K562 (cell line): ENCODE measurements around the gene CABP2. TPM values are rescaled to one million over a fixed set of nuclear protein-coding genes. Genes with fewer than 3 reads are reported as not detected.

Source experiments
- ATAC-seq: fragments of 200-7000 bp; cut with Tn5 transposase; 3 replicates; pipeline ENCODE4 v1.9.1; 2020; ENCODE audit warnings: moderate library complexity
- BruUV-seq: library from RNA; stranded (reverse); fragments of 400-500 nt; replicated peaks from 2 replicates; lab custom pipeline; 2021; lab: Mats Ljungman, UMichigan
- CTCF ChIA-PET: fragments of 300-600 bp; formaldehyde crosslinking; extraction: SDS; loops from one replicate; lab custom pipeline; 2021; ENCODE audit warnings: low intra/inter-chr PET ratio; lab: Yijun Ruan, JAX
- POLR2A ChIA-PET: fragments of 300-600, 350-650 bp; sonication (Branson Sonifier 250); formaldehyde crosslinking; extraction: SDS; loops from one replicate; lab custom pipeline; 2021; ENCODE audit warnings: antibody characterized with exemption, inconsistent platforms; lab: Yijun Ruan, JAX
- DNase-seq, 4 experiments: peaks; one replicate each; pipeline versions ENCODE4 v3.0.0 to v3.0.0-alpha.2; 2011 to 2018; ENCODE audit warnings: low spot score in 3 of 4, mixed read lengths in 3 of 4; ENCODE audit errors: extremely low read depth in 1 of 4
- FAIRE-seq: peaks from 2 replicates; lab custom pipeline; 2011; peaks lifted over from hg19 to GRCh38; lab: Jason Lieb, UNC
- H2AFZ ChIP-seq: 2 replicates; pipeline ENCODE4 v1.6.0; 2011; ENCODE audit warnings: low read depth, low read length, control low read depth, inconsistent platforms
- H3K27ac ChIP-seq: fragments of 200-600 bp; 3 replicates; pipeline ENCODE4 v1.8.0; 2011; ENCODE audit warnings: low read depth, mild to moderate bottlenecking, control low read depth, inconsistent platforms, low read length, moderate library complexity, mixed read lengths; ENCODE audit errors: extremely low read depth
- H3K27me3 ChIP-seq, 2 experiments: fragments of 300-600 bp in 1 of 2; 2 replicates in 1 of 2; 3 replicates in 1 of 2; pipeline versions ENCODE4 v1.6.0 to v1.8.0; 2011; ENCODE audit warnings: inconsistent platforms in 2 of 2, low read length in 2 of 2, mild to moderate bottlenecking in 1 of 2, mixed read lengths in 1 of 2, moderate library complexity in 1 of 2; ENCODE audit not compliant: control insufficient read depth in 2 of 2, insufficient read depth in 2 of 2
- H3K36me3 ChIP-seq: fragments of 300-600 bp; 3 replicates; pipeline ENCODE4 v1.8.0; 2011; ENCODE audit warnings: mild to moderate bottlenecking, low read length, inconsistent platforms; ENCODE audit not compliant: control insufficient read depth, insufficient read depth
- H3K4me1 ChIP-seq, 2 experiments: fragments of 200-600 bp in 1 of 2; replicated peaks in 1 of 2; 2 replicates in 1 of 2; 3 replicates in 1 of 2; pipeline versions ENCODE4 v1.5.1 to v1.8.0; 2011; ENCODE audit warnings: inconsistent platforms in 2 of 2, low read length in 2 of 2, mild to moderate bottlenecking in 1 of 2, mixed read lengths in 1 of 2, moderate library complexity in 1 of 2; ENCODE audit not compliant: control insufficient read depth in 2 of 2, insufficient read depth in 2 of 2
- H3K4me2 ChIP-seq: 2 replicates; pipeline ENCODE4 v1.6.1; 2011; ENCODE audit warnings: low read length, control low read depth, inconsistent platforms, mixed read lengths; ENCODE audit not compliant: insufficient read depth
- H3K4me3 ChIP-seq: fragments of 200-600 bp; sonication (generic), shearing (Covaris generic); 2 replicates; pipeline ENCODE4 v1.5.1; 2016; ENCODE audit warnings: control low read depth, inconsistent platforms
- H3K79me2 ChIP-seq: fragments of 200-600 bp; 3 replicates; pipeline ENCODE4 v1.8.0; 2011; ENCODE audit warnings: low read length, inconsistent platforms; ENCODE audit not compliant: control insufficient read depth, insufficient read depth
- H3K9ac ChIP-seq, 2 experiments: 2 replicates each; pipeline versions ENCODE4 v1.6.0 to v1.6.1; 2011; ENCODE audit warnings: low read depth in 2 of 2, low read length in 2 of 2, control low read depth in 1 of 2, inconsistent platforms in 1 of 2, mild to moderate bottlenecking in 1 of 2, mixed read lengths in 1 of 2; ENCODE audit not compliant: insufficient read depth in 1 of 2
- H3K9me1 ChIP-seq: one replicate; pipeline ENCODE4 v1.6.0; 2011; ENCODE audit warnings: inconsistent platforms, mild to moderate bottlenecking, low read length, moderate library complexity; ENCODE audit not compliant: control insufficient read depth, insufficient read depth
- H3K9me3 ChIP-seq: replicated peaks from 2 replicates; pipeline ENCODE4 v1.5.1; 2011; ENCODE audit warnings: low read depth, low read length, inconsistent platforms; ENCODE audit not compliant: control insufficient read depth, insufficient read depth
- H4K20me1 ChIP-seq: replicated peaks from 2 replicates; pipeline ENCODE4 v1.6.1; 2011; ENCODE audit warnings: low read length, inconsistent platforms, mixed read lengths; ENCODE audit not compliant: control insufficient read depth, insufficient read depth
- ARHGAP35 ChIP-seq: fragments of 450-650 bp; IDR thresholded peaks from 2 replicates; pipeline ENCODE4 v1.6.1; 2018; ENCODE audit not compliant: partially characterized antibody
- BACH1 ChIP-seq: fragments of 200-800 bp; sonication (Bioruptor generic); IDR thresholded peaks from 2 replicates; pipeline ENCODE4 v1.6.1; 2016; ENCODE audit warnings: missing genetic modification characterization, missing compliant biosample characterization
- C11orf30 ChIP-seq: fragments of 450-650 bp; IDR thresholded peaks from 2 replicates; pipeline ENCODE4 v1.6.1; 2016; ENCODE audit warnings: low read depth, mild to moderate bottlenecking
- CEBPB ChIP-seq: fragments of 450-650 bp; IDR thresholded peaks from 2 replicates; pipeline ENCODE4 v1.6.1; 2016; ENCODE audit warnings: missing genetic modification characterization, missing compliant biosample characterization
- FIP1L1 ChIP-seq: fragments of 200-400 bp; formaldehyde crosslinking; IDR thresholded peaks from 2 replicates; pipeline ENCODE4 v1.6.1; 2018; ENCODE audit warnings: mild to moderate bottlenecking, low read depth, low read length; ENCODE audit not compliant: poor library complexity, severe bottlenecking
- HDAC6 ChIP-seq: IDR thresholded peaks from 2 replicates; pipeline ENCODE4 v1.6.1; 2012; ENCODE audit warnings: low read depth, mild to moderate bottlenecking, control low read depth, inconsistent platforms, low read length, moderate library complexity
- MAFF ChIP-seq: IDR thresholded peaks from 2 replicates; pipeline ENCODE4 v1.6.1; 2012; ENCODE audit warnings: low read length, improper control_type of control experiment
- MAFK ChIP-seq: IDR thresholded peaks from 2 replicates; pipeline ENCODE4 v1.6.1; 2011; ENCODE audit warnings: low read length, improper control_type of control experiment
- MEIS2 ChIP-seq: fragments of 450-650 bp; IDR thresholded peaks from 2 replicates; pipeline ENCODE4 v1.6.1; 2014; ENCODE audit warnings: mild to moderate bottlenecking; ENCODE audit not compliant: partially characterized antibody
- MTA2 ChIP-seq: fragments of 450-650 bp; IDR thresholded peaks from 2 replicates; pipeline ENCODE4 v1.6.1; 2016; ENCODE audit warnings: low read depth
- NEUROD1 ChIP-seq: fragments of 150-350 bp; IDR thresholded peaks from 2 replicates; pipeline ENCODE4 v1.6.1; 2014; ENCODE audit warnings: borderline replicate concordance, low read length, low read depth; ENCODE audit not compliant: partially characterized antibody
- NFE2 ChIP-seq: IDR thresholded peaks from 2 replicates; pipeline ENCODE4 v1.6.1; 2014; ENCODE audit warnings: antibody characterized with exemption, low read depth
- NFE2L1 ChIP-seq: fragments of 450-650 bp; IDR thresholded peaks from 2 replicates; pipeline ENCODE4 v1.6.1; 2016; ENCODE audit warnings: missing genetic modification characterization, low read depth, mild to moderate bottlenecking, missing compliant biosample characterization, moderate library complexity, borderline replicate concordance
- PTTG1 ChIP-seq: fragments of 450-650 bp; IDR thresholded peaks from 2 replicates; pipeline ENCODE4 v1.6.1; 2016; ENCODE audit warnings: low read depth, mild to moderate bottlenecking, missing genetic modification characterization, missing compliant biosample characterization
- TCF3 ChIP-seq: sonication (generic); formaldehyde crosslinking; IDR thresholded peaks from 2 replicates; pipeline ENCODE4 v1.4.0; 2020; ENCODE audit warnings: mild to moderate bottlenecking, missing genetic modification reagents
- TOE1 ChIP-seq, 2 experiments: fragments of 450-650 bp in 1 of 2; sonication (generic) in 1 of 2; formaldehyde crosslinking in 1 of 2; IDR thresholded peaks; 2 replicates each; pipeline versions ENCODE4 v1.7.1 to v1.8.0; 2016 to 2022; ENCODE audit warnings: borderline replicate concordance in 2 of 2, mild to moderate bottlenecking in 2 of 2, antibody characterized with exemption in 1 of 2, inconsistent platforms in 1 of 2, low read depth in 1 of 2, missing genetic modification reagents in 1 of 2, moderate library complexity in 1 of 2
- U2AF2 ChIP-seq: fragments of 200-400 bp; formaldehyde crosslinking; optimal IDR thresholded peaks from 2 replicates; pipeline ENCODE3; 2017; ENCODE audit warnings: low read depth, mild to moderate bottlenecking, low read length
- ZNF551 ChIP-seq: fragments of 250-450 bp; sonication (Bioruptor Pico); IDR thresholded peaks from 2 replicates; pipeline ENCODE4 v1.5.0; 2021; ENCODE audit warnings: mild to moderate bottlenecking, moderate library complexity
- WGBS: fragments of 100-300 bp; shearing (Covaris generic); methylation state at CpG from one replicate; pipeline ENCODE4 v1.1.6; 2016; ENCODE audit warnings: low coverage, mixed read lengths; ENCODE audit not compliant: insufficient coverage; ENCODE audit errors: missing lambda C conversion rate; 5-methylcytosine and 5-hydroxymethylcytosine counted together
- in situ Hi-C: fragments of 300-500 bp; cut with MboI; formaldehyde crosslinking; loops from 4 replicates; pipeline ENCODE4 v1.15.0; 2018; ENCODE audit warnings: inconsistent platforms, mixed read lengths
- intact Hi-C: fragments of 100-400 bp; cut with micrococcal nuclease; formaldehyde crosslinking; loops from 2 replicates; pipeline ENCODE4 v1.14.2; 2022
- polyA plus RNA-seq, 8 experiments: library from polyadenylated mRNA; depleted of rRNA in 4 of 8; stranded (reverse) in 5 of 8; unstranded in 3 of 8; fragments of >200 nt; fragmentation: Nextera tagmentation in 2 of 8; fragmentation: Illumina TruSeq in 1 of 8; extraction: Ambion mirVana in 2 of 8; extraction: Trizol in 1 of 8; gene quantifications; 2 replicates each; pipeline versions ENCODE4 v1.2.1 to v1.2.3, GENCODE V29; 2011 to 2014; ENCODE audit warnings: inconsistent platforms in 1 of 8, missing spikeins in 1 of 8
- total RNA-seq, 7 experiments: library from RNA; depleted of rRNA in 6 of 7; stranded (reverse); fragments of >200 nt in 6 of 7; fragmentation: Illumina TruSeq in 2 of 7; extraction: Trizol in 2 of 7; gene quantifications; 2 replicates each; pipeline versions ENCODE4 v1.2.1 to v1.2.3, GENCODE V29; 2011 to 2021; ENCODE audit warnings: low replicate concordance in 1 of 7
- TF ChIP-seq, protein P1 (sequence below): fragments of 450-650 bp; conservative IDR thresholded peaks from 2 replicates; pipeline ENCODE4 v1.6.1; 2016; ENCODE audit warnings: missing genetic modification characterization, low read depth, mild to moderate bottlenecking, missing compliant biosample characterization, moderate library complexity
- TF ChIP-seq, protein P2 (sequence below): sonication (generic); formaldehyde crosslinking; IDR thresholded peaks from 2 replicates; pipeline ENCODE4 v1.8.0; 2022; ENCODE audit warnings: missing genetic modification reagents, mild to moderate bottlenecking, borderline replicate concordance
- TF ChIP-seq, protein P3 (sequence below): IDR thresholded peaks from 2 replicates; pipeline ENCODE4 v1.6.1; 2014; ENCODE audit warnings: antibody characterized with exemption

CABP2 gene
- total and polyA plus RNA-seq, 9 of the 15 experiments (the other 6 are each of a cell fraction or from before 2014, with no cell fraction given): not detected

DNA sequence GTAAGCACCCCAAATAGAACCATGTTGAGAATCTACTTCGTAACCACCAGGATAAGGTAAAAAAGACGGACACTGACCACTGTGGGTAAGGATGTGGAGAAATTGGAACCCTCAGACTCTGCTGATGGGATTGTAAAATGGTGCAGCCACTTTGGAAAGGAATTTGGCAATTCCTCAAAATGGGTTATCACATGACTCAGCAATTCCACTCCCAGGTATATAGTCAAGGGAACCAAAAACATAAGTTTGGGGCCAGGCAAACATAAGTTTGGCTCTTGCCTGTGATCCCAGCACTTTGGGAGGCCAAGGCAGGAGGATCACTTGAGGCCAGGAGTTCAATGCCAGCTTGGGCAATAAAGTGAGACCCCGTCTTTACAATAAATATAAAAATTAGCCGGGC, 5.1 kb upstream of the CABP2 start:
- Histone ChIP-seq H3K4me2 (no peak overlapping the region), H3K9me1 (no peaks in the 10 kb centered on the region), H2AFZ (no peak overlapping the region), H3K27ac (no peak overlapping the region), H3K27me3 (peaks cover 2 to 10% of the 10 kb centered on the region in 2 experiments; a peak in 3 of 5 replicates), H3K79me2 (no peaks in the 10 kb centered on the region), H3K4me3 (no peak overlapping the region), H4K20me1 (no peaks in the 10 kb centered on the region), H3K4me1 (peaks cover 6 to 25% of the 10 kb centered on the region in 2 experiments; a peak in 4 of 5 replicates), H3K9me3 (no peaks in the 10 kb centered on the region), H3K36me3 (no peaks in the 10 kb centered on the region), H3K9ac (no peak overlapping the region)
- BruUV-seq: no TSS peak
- WGBS: 25% methylated on average over 4 of the region's 4 CpGs
- ChIA-PET POLR2A (interaction anchor here (0.7 kb wide), 1 partner anchor 35 kb away, joined by 3 read pairs; no protein-coding TSS in a partner anchor), CTCF (no interaction called here)
- no peak for DNase-seq
- FAIRE-seq: no peak
- no peak for ATAC-seq
- intact Hi-C loops: no loop called here
- in situ Hi-C loops: loop anchor here (25.0 kb wide), 1 partner anchor 1159 kb away; the partner anchor contains the start of gene GAL
- TF ChIP-seq C11orf30 (peak; percentile 92), HDAC6 (no peak), PTTG1 (tag) (no peak), TOE1 (IDR thresholded peaks at IDR 0.05; ENCODE audit: borderline replicate concordance) (0 out of 2 replicates have a peak, but pooled peaks have one; percentile 29), TOE1 (CRISPR knock-in tag; IDR thresholded peaks at IDR 0.05; ENCODE audit: borderline replicate concordance, low read depth) (no peak), MTA2 (no peak), TCF3 (CRISPR knock-in tag) (no peak), MAFF (peak; percentile 88), ARHGAP35 (no peak), CEBPB (tag) (no peak), NFE2L1 (tag) (peak; percentile 64), MEIS2 (no peak), NFE2 (peak; percentile 82), FIP1L1 (no peak), BACH1 (tag) (peak; percentile 61; the same call in 1 of the 2 replicates), U2AF2 (no peak), NEUROD1 (no peak), ZNF551 (CRISPR knock-in tag) (no peak), MAFK (peak; percentile 84)
- TF ChIP-seq, protein P1, sequence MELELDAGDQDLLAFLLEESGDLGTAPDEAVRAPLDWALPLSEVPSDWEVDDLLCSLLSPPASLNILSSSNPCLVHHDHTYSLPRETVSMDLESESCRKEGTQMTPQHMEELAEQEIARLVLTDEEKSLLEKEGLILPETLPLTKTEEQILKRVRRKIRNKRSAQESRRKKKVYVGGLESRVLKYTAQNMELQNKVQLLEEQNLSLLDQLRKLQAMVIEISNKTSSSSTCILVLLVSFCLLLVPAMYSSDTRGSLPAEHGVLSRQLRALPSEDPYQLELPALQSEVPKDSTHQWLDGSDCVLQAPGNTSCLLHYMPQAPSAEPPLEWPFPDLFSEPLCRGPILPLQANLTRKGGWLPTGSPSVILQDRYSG (tag): no peak
- TF ChIP-seq, protein P2, sequence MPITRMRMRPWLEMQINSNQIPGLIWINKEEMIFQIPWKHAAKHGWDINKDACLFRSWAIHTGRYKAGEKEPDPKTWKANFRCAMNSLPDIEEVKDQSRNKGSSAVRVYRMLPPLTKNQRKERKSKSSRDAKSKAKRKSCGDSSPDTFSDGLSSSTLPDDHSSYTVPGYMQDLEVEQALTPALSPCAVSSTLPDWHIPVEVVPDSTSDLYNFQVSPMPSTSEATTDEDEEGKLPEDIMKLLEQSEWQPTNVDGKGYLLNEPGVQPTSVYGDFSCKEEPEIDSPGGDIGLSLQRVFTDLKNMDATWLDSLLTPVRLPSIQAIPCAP (CRISPR knock-in tag): no peak
- TF ChIP-seq, protein P3, sequence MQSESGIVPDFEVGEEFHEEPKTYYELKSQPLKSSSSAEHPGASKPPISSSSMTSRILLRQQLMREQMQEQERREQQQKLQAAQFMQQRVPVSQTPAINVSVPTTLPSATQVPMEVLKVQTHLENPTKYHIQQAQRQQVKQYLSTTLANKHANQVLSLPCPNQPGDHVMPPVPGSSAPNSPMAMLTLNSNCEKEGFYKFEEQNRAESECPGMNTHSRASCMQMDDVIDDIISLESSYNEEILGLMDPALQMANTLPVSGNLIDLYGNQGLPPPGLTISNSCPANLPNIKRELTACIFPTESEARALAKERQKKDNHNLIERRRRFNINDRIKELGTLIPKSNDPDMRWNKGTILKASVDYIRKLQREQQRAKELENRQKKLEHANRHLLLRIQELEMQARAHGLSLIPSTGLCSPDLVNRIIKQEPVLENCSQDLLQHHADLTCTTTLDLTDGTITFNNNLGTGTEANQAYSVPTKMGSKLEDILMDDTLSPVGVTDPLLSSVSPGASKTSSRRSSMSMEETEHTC: no peak
